ENCODE measurements around the gene TBC1D10A. TPM values are rescaled to one million over a fixed set of nuclear protein-coding genes. Genes with fewer than 3 reads are reported as not detected.
"Not testable (repeated sequence)": the region's sequence is repeated elsewhere in the genome, so short reads cannot be mapped to it uniquely, and the experiment has no call there.

TBC1D10A gene
- total RNA-seq, 6 donors from 2014 or later, result 22.6 to 61.0 (median 36.2) TPM

DNA sequence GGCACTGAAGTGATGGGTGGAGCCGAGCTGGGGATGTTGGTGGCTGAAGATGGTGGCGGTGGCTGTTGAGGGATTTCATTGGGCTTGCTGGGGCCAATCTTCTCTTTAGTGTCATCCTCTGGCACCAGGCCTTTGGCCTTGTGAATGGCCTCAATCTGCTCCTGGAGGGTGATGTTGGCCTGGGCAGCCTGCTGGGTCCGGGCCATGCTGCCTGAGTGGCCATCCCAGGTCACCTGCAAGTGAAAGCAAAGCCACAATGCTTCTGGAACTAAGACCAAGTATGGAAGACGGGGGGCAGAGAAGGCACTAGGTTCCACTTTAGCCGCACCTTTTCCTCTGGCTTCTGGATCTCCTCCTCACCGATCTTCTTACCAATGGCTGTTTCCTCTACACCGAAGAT, 12.1 kb upstream of the TBC1D10A start:
- TF ChIP-seq, protein P1, sequence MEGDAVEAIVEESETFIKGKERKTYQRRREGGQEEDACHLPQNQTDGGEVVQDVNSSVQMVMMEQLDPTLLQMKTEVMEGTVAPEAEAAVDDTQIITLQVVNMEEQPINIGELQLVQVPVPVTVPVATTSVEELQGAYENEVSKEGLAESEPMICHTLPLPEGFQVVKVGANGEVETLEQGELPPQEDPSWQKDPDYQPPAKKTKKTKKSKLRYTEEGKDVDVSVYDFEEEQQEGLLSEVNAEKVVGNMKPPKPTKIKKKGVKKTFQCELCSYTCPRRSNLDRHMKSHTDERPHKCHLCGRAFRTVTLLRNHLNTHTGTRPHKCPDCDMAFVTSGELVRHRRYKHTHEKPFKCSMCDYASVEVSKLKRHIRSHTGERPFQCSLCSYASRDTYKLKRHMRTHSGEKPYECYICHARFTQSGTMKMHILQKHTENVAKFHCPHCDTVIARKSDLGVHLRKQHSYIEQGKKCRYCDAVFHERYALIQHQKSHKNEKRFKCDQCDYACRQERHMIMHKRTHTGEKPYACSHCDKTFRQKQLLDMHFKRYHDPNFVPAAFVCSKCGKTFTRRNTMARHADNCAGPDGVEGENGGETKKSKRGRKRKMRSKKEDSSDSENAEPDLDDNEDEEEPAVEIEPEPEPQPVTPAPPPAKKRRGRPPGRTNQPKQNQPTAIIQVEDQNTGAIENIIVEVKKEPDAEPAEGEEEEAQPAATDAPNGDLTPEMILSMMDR (IDR thresholded peaks at IDR 0.05), result no peak
- TF ChIP-seq EP300 (IDR thresholded peaks at IDR 0.05), result no peak
- TF ChIP-seq POLR2AphosphoS5 (IDR thresholded peaks at IDR 0.05), result no peak
- TF ChIP-seq POLR2A (IDR thresholded peaks at IDR 0.05), result no peak

DNA sequence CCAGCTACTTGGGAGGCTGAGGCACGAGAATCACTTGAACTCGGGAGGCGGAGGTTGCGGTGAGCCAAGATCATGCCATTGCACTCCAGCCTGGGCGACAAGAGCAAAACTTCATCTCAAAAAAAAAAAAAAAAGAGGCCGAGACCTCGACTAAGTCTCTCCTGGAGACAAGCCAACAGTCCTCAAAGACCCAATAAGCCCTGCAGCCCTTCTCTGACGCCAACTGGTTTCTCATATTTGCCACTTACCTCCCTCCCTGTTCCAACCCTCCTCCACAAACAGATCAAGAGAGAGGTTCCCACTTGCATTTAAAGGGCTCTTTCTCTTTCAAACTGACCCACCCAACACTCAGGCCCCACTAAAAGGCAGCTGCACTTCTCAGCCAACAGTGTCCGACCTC, 11.6 kb upstream of the TBC1D10A start:
- not testable (repeated sequence) for H3K27me3 ChIP-seq; H3K4me3 ChIP-seq; DNase-seq; H3K27ac ChIP-seq; H3K4me1 ChIP-seq; ATAC-seq (ENCODE audit: low FRiP score in 2 of 2); H3K9me3 ChIP-seq
- 75 to 80% methylated on average over 9 of the region's 9 CpGs for WGBS, 2 donors
- peaks cover 92 to 100% (median 100%) of the 10 kb centered on the region in 4 donors for H3K36me3 ChIP-seq

More for the DNA sequence above, 12.1 kb upstream of the TBC1D10A start:
- peaks cover 94 to 100% (median 100%) of the 10 kb centered on the region in 4 donors for H3K36me3 ChIP-seq
- no peak for DNase-seq
- H3K27ac ChIP-seq, result no peak overlapping the region
- 94 to 99% methylated on average over 7 of the region's 7 CpGs for WGBS, 2 donors
- ATAC-seq (ENCODE audit: low FRiP score in 2 of 2), result no peak
- no peaks in the 10 kb centered on the region for H3K4me1 ChIP-seq
- H3K27me3 ChIP-seq, result no peaks in the 10 kb centered on the region
- H3K4me3 ChIP-seq, result no peak overlapping the region
- H3K9me3 ChIP-seq, result no peaks in the 10 kb centered on the region

DNA sequence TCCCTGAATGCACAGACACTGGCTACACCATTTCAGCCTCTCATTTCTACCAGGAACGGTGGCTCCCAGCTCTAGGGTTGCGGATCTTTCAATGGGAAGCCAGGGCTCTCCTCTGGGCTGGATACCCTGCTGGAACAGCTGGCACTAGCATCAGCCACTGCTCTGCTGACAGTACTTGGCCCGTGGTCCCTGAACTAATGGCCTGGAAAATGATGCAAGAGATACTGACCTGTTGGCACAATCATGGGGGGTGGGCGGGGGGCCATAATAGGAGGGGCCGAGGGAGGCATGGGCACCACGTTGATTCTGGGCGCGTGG, 10.7 kb upstream of the TBC1D10A start:
- Histone ChIP-seq H3K36me3 (peaks cover 84 to 100% (median 99%) of the 10 kb centered on the region in 4 donors), H3K4me1 (no peaks in the 10 kb centered on the region), H3K9me3 (no peaks in the 10 kb centered on the region), H3K27ac (peak overlapping the region in 1 of 4 donors; percentile 21), H3K4me3 (no peak overlapping the region), H3K27me3 (no peaks in the 10 kb centered on the region)
- ATAC-seq (ENCODE audit: low FRiP score in 2 of 2) (no peak), DNase-seq (no peak)
- 88 to 91% methylated on average over 6 to 8 of the region's 8 CpGs for WGBS, 2 donors
- no peak for TF ChIP-seq POLR2A (IDR thresholded peaks at IDR 0.05)
- TF ChIP-seq POLR2AphosphoS5 (IDR thresholded peaks at IDR 0.05), result no peak
- TF ChIP-seq, protein P1 (IDR thresholded peaks at IDR 0.05), result no peak
- TF ChIP-seq EP300 (IDR thresholded peaks at IDR 0.05), result no peak

DNA sequence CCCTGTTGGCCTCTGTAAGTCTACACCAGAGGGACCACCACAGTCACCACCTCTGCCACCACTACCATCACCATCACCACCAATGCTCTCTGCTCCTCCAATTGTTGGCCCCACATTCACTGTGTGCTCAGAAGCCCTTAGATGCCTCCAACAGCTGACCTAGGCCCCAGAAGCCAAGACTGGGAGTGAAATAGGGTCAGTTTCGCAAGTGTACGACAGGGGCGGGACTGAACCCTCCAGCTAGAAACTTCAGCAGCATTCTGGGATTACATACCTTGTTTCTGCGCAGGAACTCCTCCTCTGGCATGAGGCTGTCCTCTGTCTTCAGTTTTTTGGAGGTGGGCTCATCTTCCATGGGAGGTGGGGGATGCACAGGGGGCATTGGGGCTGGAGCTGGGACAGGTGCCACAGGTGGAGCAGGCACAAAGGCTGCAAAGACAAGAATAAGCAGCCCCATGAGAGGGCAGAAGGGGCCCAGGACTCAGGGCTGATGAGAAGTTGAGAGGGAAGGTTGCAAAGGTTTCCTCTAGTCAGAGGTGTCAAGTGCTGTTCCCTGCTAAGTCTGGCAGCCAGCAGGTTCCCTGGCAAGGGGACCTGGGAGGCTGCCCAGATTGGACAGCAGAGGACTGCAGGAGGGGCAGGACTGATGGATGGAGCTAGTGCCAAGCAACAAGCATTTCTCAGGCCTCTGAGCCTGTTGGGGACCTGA, 10.2 kb upstream of the TBC1D10A start:
- TF ChIP-seq POLR2AphosphoS5 (IDR thresholded peaks at IDR 0.05) (no peak), EP300 (IDR thresholded peaks at IDR 0.05) (no peak), POLR2A (IDR thresholded peaks at IDR 0.05) (no peak)
- TF ChIP-seq, protein P1 (IDR thresholded peaks at IDR 0.05), result no peak
- Histone ChIP-seq H3K4me1 (no peaks in the 10 kb centered on the region), H3K36me3 (peaks cover 79 to 100% (median 97%) of the 10 kb centered on the region in 4 donors), H3K9me3 (no peaks in the 10 kb centered on the region), H3K4me3 (no peak overlapping the region), H3K27me3 (no peaks in the 10 kb centered on the region), H3K27ac (no peak overlapping the region)
- no peak for DNase-seq
- WGBS, 2 donors, result 88 to 92% methylated on average over 4 of the region's 4 CpGs
- no peak for ATAC-seq (ENCODE audit: low FRiP score in 2 of 2)

DNA sequence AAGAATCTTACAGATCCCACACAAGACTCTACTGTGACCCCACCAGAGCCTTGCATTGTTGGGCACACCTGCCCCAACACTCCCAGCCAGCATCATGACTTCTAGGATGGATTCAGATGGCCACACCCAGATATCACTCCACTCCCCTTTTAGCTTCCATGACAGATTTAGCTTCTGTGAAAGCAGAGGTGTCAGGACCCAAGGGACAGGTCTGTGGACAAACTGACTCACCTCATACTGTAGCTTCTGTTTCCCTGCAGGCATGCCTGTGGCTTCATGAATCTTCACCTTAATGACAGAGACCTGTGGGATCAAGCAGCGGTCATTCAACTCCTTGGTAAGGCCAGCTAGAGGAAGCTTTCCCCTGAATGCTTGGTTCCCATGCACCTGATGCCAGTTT, 8.5 kb upstream of the TBC1D10A start:
- Histone ChIP-seq H3K36me3 (peaks cover 65 to 94% (median 88%) of the 10 kb centered on the region in 4 donors), H3K4me1 (no peaks in the 10 kb centered on the region), H3K9me3 (no peaks in the 10 kb centered on the region), H3K4me3 (no peak overlapping the region), H3K27ac (no peak overlapping the region), H3K27me3 (no peaks in the 10 kb centered on the region)
- TF ChIP-seq, protein P1 (IDR thresholded peaks at IDR 0.05), result no peak
- TF ChIP-seq POLR2AphosphoS5 (IDR thresholded peaks at IDR 0.05) (no peak), EP300 (IDR thresholded peaks at IDR 0.05) (no peak), POLR2A (IDR thresholded peaks at IDR 0.05) (no peak)
- 100% methylated on average over 1 of the region's 1 CpG for WGBS, 2 donors
- DNase-seq, result no peak
- no peak for ATAC-seq (ENCODE audit: low FRiP score in 2 of 2)
